Cortex of kidney (tissue), 1 donor: ENCODE data around the gene MKKS.
"Not testable (repeated sequence)": the region's sequence is repeated elsewhere in the genome, so short reads cannot be mapped to it uniquely, and the experiment has no call there.

ENCODE experiments used
- DNase-seq: peaks from one replicate; lab custom pipeline; 2025; lab: John Stamatoyannopoulos, UW

The MKKS gene

GRCh38 chr20:10448270-10449156, 14.5 kb upstream of the MKKS start:
- no peak for DNase-seq

- DNase-seq = no peak
Measured at GRCh38 chr20:10447028-10447427, 13.0 kb upstream of the MKKS start.

- no peak for DNase-seq
Measured at GRCh38 chr20:10445758-10446157, 11.7 kb upstream of the MKKS start.

GRCh38 chr20:10443936-10444335, 9.9 kb upstream of the MKKS start:
- no peak for DNase-seq

GRCh38 chr20:10438217-10438616, 4.2 kb upstream of the MKKS start:
- no peak for DNase-seq

- DNase-seq = no peak
Measured at GRCh38 chr20:10436053-10436699, 2.2 kb upstream of the MKKS start.

GRCh38 chr20:10434832-10435812, 1.1 kb upstream of the MKKS start, which contains the start of gene SLX4IP:
Gene SLX4IP (plus strand): TSS chr20:10435305. CDS start chr20:10458205, 22,900 bp downstream.
- no peak for DNase-seq

- DNase-seq = no peak
Measured at GRCh38 chr20:10434467-10434831, 427 bp upstream of the MKKS start.

- no peak for DNase-seq
Measured at GRCh38 chr20:10433014-10433622, 904 bp downstream of the MKKS start.

GRCh38 chr20:10432079-10432478, 1.9 kb downstream of the MKKS start:
- no peak for DNase-seq

GRCh38 chr20:10430704-10431103, 3.3 kb downstream of the MKKS start:
- no peak for DNase-seq

GRCh38 chr20:10430000-10430466, 4.0 kb downstream of the MKKS start:
- no peak for DNase-seq

GRCh38 chr20:10429443-10429981, 4.5 kb downstream of the MKKS start:
- DNase-seq = no peak

- DNase-seq = no peak
Measured at GRCh38 chr20:10428008-10428407, 6.0 kb downstream of the MKKS start.

GRCh38 chr20:10427060-10427692, 6.8 kb downstream of the MKKS start:
- no peak for DNase-seq

GRCh38 chr20:10423735-10424134, 10.3 kb downstream of the MKKS start:
- no peak for DNase-seq

- DNase-seq = no peak
Measured at GRCh38 chr20:10419550-10420133, 14.4 kb downstream of the MKKS start.

- DNase-seq = not testable (repeated sequence)
Measured at GRCh38 chr20:10417218-10417617, 16.8 kb downstream of the MKKS start.

GRCh38 chr20:10415013-10415650, 18.9 kb downstream of the MKKS start:
- no peak for DNase-seq
